Pancreas (tissue), 10 donors: Measurements from ENCODE around the gene ZBTB40. TPM values are rescaled to one million over a fixed set of nuclear protein-coding genes. Genes with fewer than 3 reads are reported as not detected.
A peak's percentile ranks its signal among the peaks of the same experiment; 100 is the strongest.

ENCODE experiments used
- ATAC-seq, 4 donors: fragments of 200-7000 bp; cut with Tn5 transposase; one replicate each; pipeline versions ENCODE4 v1.8.0 to v1.9.1; 2020; ENCODE audit warnings: mild to moderate bottlenecking in 4 of 4, moderate library complexity in 4 of 4
- DNase-seq, 6 donors: peaks; one replicate each; pipeline ENCODE4 v3.0.0-alpha.2; 2020
- FAIRE-seq: peaks from 2 replicates; lab custom pipeline; 2012; peaks lifted over from hg19 to GRCh38; lab: Jason Lieb, UNC
- H3K27ac ChIP-seq, 4 donors: fragments of 200-600 bp; sonication (generic); 1 replicate in 3 of 4; 2 replicates in 1 of 4; pipeline versions ENCODE4 v1.5.0 to v1.8.0; 2020
- H3K27me3 ChIP-seq, 4 donors: fragments of 200-600 bp; one replicate each; pipeline ENCODE4 v1.8.0; 2021
- H3K36me3 ChIP-seq, 3 donors: fragments of 200-600 bp; sonication (generic) in 1 of 3; one replicate each; pipeline versions ENCODE4 v1.5.0 to v1.8.0; 2020 to 2021
- H3K4me1 ChIP-seq, 3 donors: fragments of 200-600 bp; one replicate each; pipeline ENCODE4 v1.8.0; 2021
- H3K4me3 ChIP-seq, 4 donors: fragments of 200-600 bp; sonication (generic) in 2 of 4; one replicate each; pipeline versions ENCODE4 v1.5.0 to v1.8.0; 2020 to 2021
- H3K9me3 ChIP-seq, 4 donors: fragments of 200-600 bp; one replicate each; pipeline ENCODE4 v1.8.0; 2021
- WGBS, 2 donors: extraction: QIAGEN DNeasy Blood & Tissue Kit; methylation state at CpG; one replicate each; pipeline ENCODE4 v1.1.7; 2013; 5-methylcytosine and 5-hydroxymethylcytosine counted together
- intact Hi-C, 3 donors: fragments of 100-400 bp; cut with DNase I; formaldehyde crosslinking; loops; one replicate each; pipeline versions ENCODE4 v1.11.1 to v1.14.2; 2022
- polyA plus RNA-seq, 2 donors: library from polyadenylated mRNA; stranded (reverse); fragments of 200-250 nt; gene quantifications; one replicate each; pipeline ENCODE4 v1.2.3, GENCODE V29; 2013
- total RNA-seq, 6 donors: library from RNA; stranded (reverse); fragmentation: NEBNext Ultra II Directional in 4 of 6; extraction: Animal tissue kit (Norgen Biotek cat#: 25700) in 4 of 6; gene quantifications; one replicate each; pipeline versions ENCODE4 v1.2.1 to v1.2.4, GENCODE V29; 2021 to 2023
- TF ChIP-seq, protein P1 (sequence below), 4 donors: fragments of 200-600 bp; sonication (generic) in 3 of 4; IDR thresholded peaks; one replicate each; pipeline versions ENCODE4 v1.5.0 to v1.8.0; 2021; ENCODE audit warnings: antibody characterized with exemption in 4 of 4
- donor health status: healthy with polysubstance abuse.
- donor health status: DM: no; HTN: no; CAD: no; lungs with moderate emphysema.
- donor health status: DM: no; HTN: no; CAD: no.
- donor health status: control.
- donor health status: control.
- donor health status: Bipolar disorder and iron deficiency.
- donor health status: DM: yes; HTN: yes; CAD: no.
- donor health status: DM: no; HTN: no; CAD: no.
- donor health status: DM: no; HTN: no; CAD: no.
- donor health status: DM: yes; HTN: yes; CAD: no.

Gene ZBTB40
- total and polyA plus RNA-seq, 8 donors = 6.2 to 16.0 (median 9.4) TPM

DNA sequence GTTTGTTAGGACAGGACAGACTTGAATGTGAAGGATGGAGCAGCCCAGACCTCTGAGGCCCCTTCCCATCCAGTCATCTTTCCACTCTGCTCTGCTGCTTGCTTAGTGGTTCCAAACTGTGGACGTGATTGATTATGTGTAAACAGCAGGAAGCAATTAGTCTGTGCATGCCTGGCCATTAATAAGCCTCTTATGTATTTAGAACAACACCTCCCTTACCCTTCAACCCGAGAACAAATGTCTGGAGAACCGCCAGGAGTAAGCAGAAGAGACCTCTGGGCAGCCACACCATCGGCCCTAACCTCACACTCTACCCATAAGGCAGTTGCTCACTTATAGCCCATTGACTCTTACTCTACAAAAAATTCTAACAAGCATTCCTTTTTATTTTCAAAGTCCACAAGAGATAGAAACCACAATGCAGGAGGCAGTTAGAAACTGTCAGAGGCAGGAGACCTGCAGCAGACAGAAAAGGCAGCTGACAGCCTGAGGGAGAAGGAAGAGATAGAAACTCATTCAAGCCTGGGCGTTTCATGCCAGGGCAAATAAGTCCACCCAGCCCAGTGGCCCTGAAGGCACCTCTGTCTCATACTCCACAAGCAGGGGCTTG lies 105.8 kb downstream of the ZBTB40 start:
- 49 to 56% methylated on average over 5 of the region's 5 CpGs for WGBS, 2 donors
- intact Hi-C loops = no loop called here
- Histone ChIP-seq H3K9me3 (no peaks in the 10 kb centered on the region), H3K27me3 (no peaks in the 10 kb centered on the region), H3K4me1 (peaks cover 0 to 4% (median 0%) of the 10 kb centered on the region in 3 donors), H3K36me3 (no peaks in the 10 kb centered on the region), H3K27ac (no peak overlapping the region), H3K4me3 (no peak overlapping the region)
- DNase-seq (no peak), ATAC-seq (peak in 2 of 4 donors; percentile 15 to 37), FAIRE-seq (no peak)
- TF ChIP-seq, protein P1, sequence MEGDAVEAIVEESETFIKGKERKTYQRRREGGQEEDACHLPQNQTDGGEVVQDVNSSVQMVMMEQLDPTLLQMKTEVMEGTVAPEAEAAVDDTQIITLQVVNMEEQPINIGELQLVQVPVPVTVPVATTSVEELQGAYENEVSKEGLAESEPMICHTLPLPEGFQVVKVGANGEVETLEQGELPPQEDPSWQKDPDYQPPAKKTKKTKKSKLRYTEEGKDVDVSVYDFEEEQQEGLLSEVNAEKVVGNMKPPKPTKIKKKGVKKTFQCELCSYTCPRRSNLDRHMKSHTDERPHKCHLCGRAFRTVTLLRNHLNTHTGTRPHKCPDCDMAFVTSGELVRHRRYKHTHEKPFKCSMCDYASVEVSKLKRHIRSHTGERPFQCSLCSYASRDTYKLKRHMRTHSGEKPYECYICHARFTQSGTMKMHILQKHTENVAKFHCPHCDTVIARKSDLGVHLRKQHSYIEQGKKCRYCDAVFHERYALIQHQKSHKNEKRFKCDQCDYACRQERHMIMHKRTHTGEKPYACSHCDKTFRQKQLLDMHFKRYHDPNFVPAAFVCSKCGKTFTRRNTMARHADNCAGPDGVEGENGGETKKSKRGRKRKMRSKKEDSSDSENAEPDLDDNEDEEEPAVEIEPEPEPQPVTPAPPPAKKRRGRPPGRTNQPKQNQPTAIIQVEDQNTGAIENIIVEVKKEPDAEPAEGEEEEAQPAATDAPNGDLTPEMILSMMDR (IDR thresholded peaks at IDR 0.05) = no peak

DNA sequence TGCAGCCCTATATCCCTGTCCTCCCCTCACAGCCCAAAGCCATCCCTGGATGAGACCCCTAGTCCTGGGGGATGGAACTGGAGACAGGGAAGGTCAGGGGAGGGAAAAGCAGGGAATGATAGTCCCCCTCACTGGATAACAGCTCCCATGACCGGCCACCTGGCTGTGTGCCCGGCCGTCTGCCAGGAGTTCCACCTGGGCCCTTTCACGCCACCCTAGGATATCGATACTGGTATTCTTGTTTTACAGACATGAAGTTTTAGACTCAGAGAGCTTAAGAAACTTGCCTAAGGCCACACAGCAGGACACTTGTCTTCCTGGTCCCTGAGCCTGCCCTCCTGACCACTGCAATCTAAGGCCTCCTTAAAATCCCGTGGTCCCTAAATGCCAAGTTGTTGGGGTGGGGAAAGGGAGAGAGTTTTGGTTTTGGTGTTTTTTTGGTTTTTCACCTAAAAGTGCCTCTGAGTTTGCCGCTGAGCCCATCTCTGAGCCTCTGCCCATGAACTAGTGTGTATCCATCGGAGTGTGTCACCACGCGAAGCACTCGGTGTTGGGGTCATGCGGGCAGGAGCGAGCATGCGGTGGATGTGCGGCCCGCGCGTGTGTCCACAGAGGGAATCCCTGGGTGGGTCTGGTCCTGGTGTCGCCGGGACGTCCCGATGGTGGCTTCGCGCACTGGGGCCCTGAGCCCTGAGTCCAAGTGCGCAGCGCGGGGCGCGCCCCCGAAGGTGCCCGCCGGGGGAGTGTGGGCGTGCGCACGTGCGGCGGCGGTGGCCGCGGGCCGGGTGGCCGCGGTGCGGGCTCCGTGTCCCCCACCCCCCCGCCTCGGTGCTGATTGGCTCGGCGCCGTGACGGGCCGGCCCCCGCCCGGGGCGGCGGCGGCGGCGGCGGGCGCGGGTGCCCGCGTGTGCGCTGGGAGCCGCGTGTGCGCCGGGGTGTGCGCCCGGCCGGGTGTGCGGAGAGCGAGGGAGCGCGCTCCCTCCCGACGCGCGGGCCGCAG lies 111.2 kb downstream of the ZBTB40 start, which contains the start of gene EPHA8:
EPHA8 (plus strand) TSS at position 906 of the 1,000 bp plus-strand sequence. CDS start 147 bp downstream, outside the sequence.
- DNase-seq = peak; percentile 61 to 87 (median 76)
- WGBS, 2 donors = 3 to 9% methylated on average over 27 to 81 of the region's 81 CpGs
- H3K36me3 ChIP-seq = no peaks in the 10 kb centered on the region
- H3K27me3 ChIP-seq = no peaks in the 10 kb centered on the region
- no peak for FAIRE-seq
- peak; percentile 65 to 86 (median 74) for ATAC-seq
- H3K4me1 ChIP-seq = no peaks in the 10 kb centered on the region
- H3K9me3 ChIP-seq = no peaks in the 10 kb centered on the region
- TF ChIP-seq, protein P1 (IDR thresholded peaks at IDR 0.05) = no peak
- intact Hi-C loops = no loop called here
- H3K27ac ChIP-seq = no peak within 1 kb of the TSS
- H3K4me3 ChIP-seq = peak within 1 kb of the TSS in 2 of 4 donors; percentile 30 to 33

DNA sequence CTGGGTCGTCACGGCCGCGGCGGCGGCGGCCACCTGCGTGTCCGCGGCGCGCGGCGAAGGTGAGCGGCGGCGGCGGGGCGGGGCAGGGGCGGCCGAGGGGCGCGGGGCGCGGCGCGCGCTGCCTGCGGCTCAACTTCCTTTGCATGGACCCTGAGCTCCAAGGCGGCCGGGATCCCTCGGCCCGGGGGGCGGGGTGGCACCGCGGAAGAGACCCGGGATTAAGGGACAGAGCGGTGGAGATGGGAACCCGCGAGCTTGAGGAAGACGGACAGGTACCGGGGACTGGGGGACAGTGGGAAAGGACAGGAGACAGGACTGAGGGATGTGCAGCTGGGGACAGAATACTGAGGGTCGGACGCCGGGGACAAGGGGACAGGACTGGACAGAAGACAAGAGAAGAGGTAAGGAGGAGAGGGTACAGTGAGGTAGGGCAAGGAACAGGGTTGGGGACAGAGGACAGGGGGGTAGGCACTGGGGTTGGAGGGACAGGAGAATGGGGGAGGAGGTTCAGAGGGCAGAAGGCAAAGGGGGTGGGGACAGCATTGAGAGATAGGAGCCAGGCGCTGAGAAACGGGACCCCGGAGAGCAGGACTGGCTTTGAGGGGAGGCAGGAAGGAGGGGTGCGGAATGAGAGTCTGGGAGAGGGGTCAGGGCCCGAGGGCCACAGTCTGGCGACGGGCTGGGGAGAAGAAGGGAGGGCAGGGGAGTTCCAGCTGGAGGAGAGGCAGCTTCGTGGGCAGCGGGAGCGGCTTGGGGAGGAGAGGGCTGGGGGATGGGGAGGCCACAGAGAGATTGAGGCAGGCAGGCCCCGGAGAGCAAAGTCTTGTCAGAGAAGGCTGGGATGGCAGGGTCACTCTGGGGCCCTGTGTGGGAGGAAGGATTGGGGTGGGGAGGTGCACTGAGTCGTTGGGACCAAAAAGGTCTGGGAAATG lies 112.3 kb downstream of the ZBTB40 start:
- no peak for ATAC-seq
- TF ChIP-seq, protein P1 (IDR thresholded peaks at IDR 0.05) = no peak
- H3K36me3 ChIP-seq = no peaks in the 10 kb centered on the region
- intact Hi-C loops = no loop called here
- WGBS, 2 donors = 17 to 24% methylated on average over 38 to 57 of the region's 57 CpGs
- no peak overlapping the region for H3K27ac ChIP-seq
- no peaks in the 10 kb centered on the region for H3K9me3 ChIP-seq
- peak in 1 of 6 donors; percentile 70 for DNase-seq
- peak overlapping the region in 1 of 4 donors; percentile 30 for H3K4me3 ChIP-seq
- no peaks in the 10 kb centered on the region for H3K4me1 ChIP-seq
- no peak for FAIRE-seq
- H3K27me3 ChIP-seq = no peaks in the 10 kb centered on the region

DNA sequence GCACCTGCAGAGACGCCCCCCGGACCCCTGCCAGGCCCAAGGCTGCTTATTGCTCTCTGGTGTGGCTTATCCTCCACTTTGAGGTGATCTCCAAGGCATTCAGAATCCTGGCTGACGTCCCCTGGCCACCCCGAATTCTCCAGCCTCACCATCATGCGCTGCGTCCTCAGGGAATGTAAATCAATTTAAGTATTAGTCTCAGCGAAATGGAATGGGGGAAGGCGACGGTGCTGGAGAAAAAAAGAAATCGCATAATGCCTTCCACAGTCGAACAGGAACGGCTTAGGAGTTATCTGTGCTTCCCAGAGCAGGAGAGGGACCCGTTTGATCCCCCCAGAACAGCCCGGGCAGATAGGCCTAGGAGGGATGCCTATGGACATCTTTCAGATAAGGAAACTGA lies 114.5 kb downstream of the ZBTB40 start:
- TF ChIP-seq, protein P1 (IDR thresholded peaks at IDR 0.05) = no peak

More for the DNA sequence above, 114.5 kb downstream of the ZBTB40 start:
- intact Hi-C loops = no loop called here
- H3K4me1 ChIP-seq = no peaks in the 10 kb centered on the region
- H3K4me3 ChIP-seq = no peak overlapping the region
- no peaks in the 10 kb centered on the region for H3K27me3 ChIP-seq
- DNase-seq (peak in 1 of 6 donors; percentile 24), FAIRE-seq (no peak), ATAC-seq (no peak)
- no peaks in the 10 kb centered on the region for H3K36me3 ChIP-seq
- H3K27ac ChIP-seq = no peak overlapping the region
- H3K9me3 ChIP-seq = no peaks in the 10 kb centered on the region
- 87 to 91% methylated on average over 14 of the region's 14 CpGs for WGBS, 2 donors
